Stimulated activated naive CD8-positive, alpha-beta T cell treated with anti-CD3 and anti-CD28 coated beads, Interleukin-15, Interleukin-2, amounts not matched to agents 100 ng/mL and 50 ng/mL, for 24 hours (primary cell): ENCODE results near the gene NIT1.

Experiments
- H3K27ac Mint-ChIP-seq: one replicate; pipeline ENCODE4 v1.8.0; 2021; ENCODE audit warnings: mild to moderate bottlenecking, mixed read lengths
- H3K27me3 Mint-ChIP-seq: one replicate; pipeline ENCODE4 v1.8.0; 2021; ENCODE audit warnings: mixed read lengths
- H3K36me3 Mint-ChIP-seq: one replicate; pipeline ENCODE4 v1.8.0; 2021; ENCODE audit warnings: low read depth, mixed read lengths
- H3K4me1 Mint-ChIP-seq: one replicate; pipeline ENCODE4 v1.8.0; 2021; ENCODE audit warnings: low read depth, mixed read lengths
- H3K4me3 Mint-ChIP-seq: one replicate; pipeline ENCODE4 v1.8.0; 2021; ENCODE audit warnings: mild to moderate bottlenecking, mixed read lengths
- H3K9me3 Mint-ChIP-seq: one replicate; pipeline ENCODE4 v1.8.0; 2021; ENCODE audit warnings: mixed read lengths

NIT1 gene

DNA sequence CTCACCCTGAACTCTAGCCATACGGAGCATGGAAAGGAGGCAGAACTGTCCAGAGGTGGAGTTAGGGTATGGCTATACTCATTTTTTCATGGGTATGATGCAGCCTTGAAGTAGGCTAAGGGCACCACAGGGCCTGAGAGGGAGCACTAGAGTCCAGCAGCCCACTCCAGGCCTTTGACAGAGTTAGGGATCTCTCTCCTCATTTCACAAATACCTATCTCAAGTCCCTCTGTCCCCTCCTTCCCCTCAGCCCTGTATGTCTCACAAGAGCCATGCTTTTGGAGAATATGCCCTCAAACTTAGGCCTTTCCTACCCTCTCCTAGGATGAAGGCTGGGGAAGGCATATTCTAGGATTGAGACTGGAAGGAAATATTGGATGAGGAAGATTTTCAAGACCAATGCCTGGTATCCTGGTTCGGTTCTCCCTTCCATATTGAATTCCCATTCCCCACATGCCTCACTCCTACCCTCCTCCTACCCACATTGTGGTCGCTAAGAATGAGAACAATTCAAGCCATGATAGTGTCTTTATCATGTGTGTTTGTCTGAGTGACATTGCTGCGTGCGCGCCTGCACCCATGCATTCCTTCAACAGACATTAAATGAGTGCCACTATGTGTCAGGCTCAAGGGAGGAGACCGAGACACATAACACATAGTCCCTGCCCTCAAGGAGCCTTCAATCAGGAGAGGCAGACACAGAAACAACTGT is 26.0 kb upstream of the NIT1 start:
- no peak overlapping the region for H3K27ac Mint-ChIP-seq
- H3K36me3 Mint-ChIP-seq: no peaks in the 10 kb centered on the region
- peaks cover 54% of the 10 kb centered on the region for H3K4me1 Mint-ChIP-seq

DNA sequence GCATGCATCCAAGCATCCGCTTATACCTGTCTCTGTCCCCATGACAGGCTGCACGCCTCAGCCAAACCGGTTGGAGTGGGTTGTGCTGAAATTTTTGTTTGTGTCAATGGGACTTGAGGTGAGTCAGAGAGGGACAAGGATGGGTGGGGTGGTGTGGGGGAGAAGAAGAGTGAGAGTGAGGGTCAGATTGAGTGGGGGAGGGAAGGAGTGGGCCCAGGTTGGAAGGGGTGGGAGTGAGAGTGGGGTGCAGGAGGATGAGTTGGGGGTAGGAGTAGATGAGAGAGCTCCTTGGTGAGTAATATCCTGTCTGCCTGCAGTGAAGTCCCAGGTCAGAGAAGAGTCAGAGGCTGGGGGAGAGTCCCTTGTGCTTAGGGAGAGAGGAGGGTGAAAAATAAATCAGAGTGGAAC is 25.3 kb upstream of the NIT1 start:
- Mint-ChIP-seq H3K36me3 (no peaks in the 10 kb centered on the region), H3K4me1 (peaks cover 61% of the 10 kb centered on the region), H3K27ac (peak overlapping the region; percentile 16), H3K9me3 (no peaks in the 10 kb centered on the region), H3K27me3 (no peaks in the 10 kb centered on the region), H3K4me3 (peak overlapping the region; percentile 21)

More for the DNA sequence above, 26.0 kb upstream of the NIT1 start:
- no peaks in the 10 kb centered on the region for H3K9me3 Mint-ChIP-seq
- no peak overlapping the region for H3K4me3 Mint-ChIP-seq
- H3K27me3 Mint-ChIP-seq: no peaks in the 10 kb centered on the region

DNA sequence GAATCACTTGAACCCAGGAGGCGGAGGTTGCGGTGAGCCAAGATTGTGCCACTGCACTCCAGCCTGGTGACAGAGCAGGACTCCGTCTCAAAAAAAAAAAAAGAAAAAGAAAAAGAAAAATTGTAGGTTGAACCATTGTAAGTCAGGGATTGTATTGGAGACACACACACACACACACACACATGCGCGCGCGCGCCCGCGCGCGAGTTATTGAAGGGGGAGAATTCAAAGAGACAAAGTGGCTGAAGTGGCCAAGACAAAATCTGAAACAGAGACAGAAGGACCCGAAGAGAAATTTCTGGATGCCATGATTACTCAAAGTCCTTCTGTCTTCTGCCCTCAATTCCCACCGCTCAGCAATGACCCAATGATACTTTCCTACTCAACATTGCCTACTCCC is 23.4 kb upstream of the NIT1 start:
- peaks cover 74% of the 10 kb centered on the region for H3K4me1 Mint-ChIP-seq
- H3K27ac Mint-ChIP-seq: no peak overlapping the region
- no peaks in the 10 kb centered on the region for H3K27me3 Mint-ChIP-seq
- peaks cover under 1% of the 10 kb centered on the region for H3K36me3 Mint-ChIP-seq
- H3K4me3 Mint-ChIP-seq: no peak overlapping the region
- H3K9me3 Mint-ChIP-seq: no peaks in the 10 kb centered on the region

DNA sequence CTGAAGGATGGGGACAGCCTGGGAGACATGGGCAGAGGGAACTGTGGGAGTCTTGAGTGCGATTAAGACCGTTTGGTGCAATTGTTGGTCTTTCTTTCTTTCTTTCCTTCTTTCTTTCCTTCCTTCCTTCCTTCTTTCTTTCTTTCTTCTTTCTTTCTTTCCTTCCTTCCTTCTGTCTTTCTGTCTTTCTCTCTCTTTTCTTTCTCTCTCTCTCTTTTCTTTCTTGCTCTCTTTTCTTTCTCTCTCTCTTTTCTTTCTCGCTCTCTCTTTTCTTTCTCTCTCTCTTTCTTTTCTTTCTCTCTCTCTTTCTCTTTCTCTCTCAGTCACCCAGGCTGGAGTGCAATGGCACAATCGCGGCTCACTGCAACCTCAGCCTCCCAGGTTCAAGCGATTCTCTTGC is 22.7 kb upstream of the NIT1 start:
- H3K9me3 Mint-ChIP-seq: no peaks in the 10 kb centered on the region
- no peaks in the 10 kb centered on the region for H3K27me3 Mint-ChIP-seq
- no peak overlapping the region for H3K27ac Mint-ChIP-seq
- H3K4me1 Mint-ChIP-seq: peaks cover 79% of the 10 kb centered on the region
- peaks cover 8% of the 10 kb centered on the region for H3K36me3 Mint-ChIP-seq
- H3K4me3 Mint-ChIP-seq: no peak overlapping the region

DNA sequence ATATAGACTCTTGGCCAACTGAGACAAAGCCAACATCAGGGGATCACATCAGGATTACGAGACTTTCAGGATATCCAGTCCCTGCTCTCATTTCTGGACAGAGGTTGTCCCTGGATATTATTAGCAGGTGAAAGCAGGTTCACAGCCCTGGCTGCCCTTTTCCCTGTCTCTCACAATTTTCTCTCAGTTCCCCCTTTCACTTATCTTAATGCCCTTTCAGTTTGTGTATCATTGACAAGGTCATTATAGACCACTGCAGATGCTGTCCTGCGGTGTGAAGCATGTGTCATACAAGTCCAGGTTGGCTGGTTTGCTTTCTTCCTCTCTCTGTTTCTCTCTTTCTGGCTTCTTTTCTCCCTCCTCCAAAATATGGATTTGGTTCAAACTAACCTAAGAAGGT is 21.9 kb upstream of the NIT1 start:
- no peaks in the 10 kb centered on the region for H3K9me3 Mint-ChIP-seq
- H3K4me3 Mint-ChIP-seq: no peak overlapping the region
- H3K36me3 Mint-ChIP-seq: peaks cover 14% of the 10 kb centered on the region
- H3K27me3 Mint-ChIP-seq: no peaks in the 10 kb centered on the region
- H3K4me1 Mint-ChIP-seq: peaks cover 77% of the 10 kb centered on the region
- peak overlapping the region; percentile 41 for H3K27ac Mint-ChIP-seq

DNA sequence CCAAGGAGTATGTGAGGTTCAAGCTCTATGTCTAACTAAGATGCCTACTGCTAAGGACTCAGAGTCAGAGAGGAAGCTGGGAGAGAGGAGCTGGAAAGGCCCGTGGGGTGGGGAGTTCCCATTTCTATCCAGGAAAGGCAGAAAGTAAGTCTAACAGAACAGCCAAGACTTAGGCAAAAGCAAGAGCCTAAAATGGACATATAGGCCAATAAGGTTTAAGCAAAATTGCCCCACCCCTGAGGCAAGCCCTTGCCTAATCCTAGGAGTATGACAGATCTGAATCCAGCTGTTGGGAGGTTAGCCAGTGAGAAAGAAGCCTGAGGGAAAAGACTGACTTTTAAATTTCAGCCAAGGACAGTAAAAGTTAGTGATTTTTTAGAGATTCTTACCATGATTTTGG is 21.4 kb upstream of the NIT1 start:
- Mint-ChIP-seq H3K27me3 (no peaks in the 10 kb centered on the region), H3K36me3 (peaks cover 17% of the 10 kb centered on the region), H3K4me1 (peaks cover 76% of the 10 kb centered on the region), H3K4me3 (no peak overlapping the region), H3K27ac (peak overlapping the region; percentile 86), H3K9me3 (no peaks in the 10 kb centered on the region)

DNA sequence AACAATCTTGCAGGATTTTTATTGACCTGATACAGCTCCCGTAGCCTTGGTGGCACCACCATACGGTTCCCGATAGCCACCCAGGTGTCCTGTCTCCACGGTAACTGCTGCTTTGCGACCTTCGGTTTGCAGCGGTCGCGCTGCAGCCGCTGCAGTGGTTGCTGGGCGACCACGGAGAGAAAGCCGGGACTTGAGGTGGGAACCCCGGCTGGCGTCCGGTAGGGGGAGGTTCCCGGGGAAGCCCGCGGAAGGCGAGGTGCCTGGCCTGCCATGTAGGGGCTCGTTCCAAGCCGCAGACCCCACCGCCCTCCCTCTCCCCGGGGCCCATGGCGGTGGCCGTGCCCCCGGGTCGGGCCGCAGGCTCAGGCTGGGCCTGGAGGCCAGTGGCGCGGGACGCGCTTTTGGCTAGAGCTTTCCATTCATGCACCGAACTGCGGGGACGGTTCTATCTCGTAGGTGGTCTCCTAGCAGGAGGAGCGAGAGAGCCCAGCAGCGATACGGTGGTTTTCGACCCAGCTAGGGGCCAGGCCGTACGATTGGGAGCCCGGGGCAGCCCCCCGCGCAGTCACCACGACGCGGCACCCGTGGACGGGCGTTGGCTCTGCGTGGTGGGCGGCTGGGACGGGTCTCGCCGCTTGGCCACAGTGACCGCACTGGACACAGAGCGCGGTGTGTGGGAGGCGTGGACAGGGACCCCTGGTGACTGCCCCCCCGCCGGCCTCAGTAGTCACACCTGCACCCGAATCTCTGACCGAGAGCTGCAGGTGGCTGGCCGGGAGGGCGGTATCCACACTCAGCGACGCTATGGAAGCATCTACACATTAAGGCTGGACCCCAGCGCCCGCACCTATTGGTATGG is 19.5 kb upstream of the NIT1 start, which contains the start of gene KLHDC9:
Gene KLHDC9, plus strand, starts transcription at position 152 of the 859 bp plus-strand sequence. Its CDS starts 175 bp downstream, at position 327.
- no peaks in the 10 kb centered on the region for H3K9me3 Mint-ChIP-seq
- peaks cover 57% of the 10 kb centered on the region for H3K4me1 Mint-ChIP-seq
- H3K36me3 Mint-ChIP-seq: peaks cover 22% of the 10 kb centered on the region
- H3K27me3 Mint-ChIP-seq: no peaks in the 10 kb centered on the region
- peak within 1 kb of the TSS; percentile 86 for H3K27ac Mint-ChIP-seq
- H3K4me3 Mint-ChIP-seq: peak within 1 kb of the TSS; percentile 81

DNA sequence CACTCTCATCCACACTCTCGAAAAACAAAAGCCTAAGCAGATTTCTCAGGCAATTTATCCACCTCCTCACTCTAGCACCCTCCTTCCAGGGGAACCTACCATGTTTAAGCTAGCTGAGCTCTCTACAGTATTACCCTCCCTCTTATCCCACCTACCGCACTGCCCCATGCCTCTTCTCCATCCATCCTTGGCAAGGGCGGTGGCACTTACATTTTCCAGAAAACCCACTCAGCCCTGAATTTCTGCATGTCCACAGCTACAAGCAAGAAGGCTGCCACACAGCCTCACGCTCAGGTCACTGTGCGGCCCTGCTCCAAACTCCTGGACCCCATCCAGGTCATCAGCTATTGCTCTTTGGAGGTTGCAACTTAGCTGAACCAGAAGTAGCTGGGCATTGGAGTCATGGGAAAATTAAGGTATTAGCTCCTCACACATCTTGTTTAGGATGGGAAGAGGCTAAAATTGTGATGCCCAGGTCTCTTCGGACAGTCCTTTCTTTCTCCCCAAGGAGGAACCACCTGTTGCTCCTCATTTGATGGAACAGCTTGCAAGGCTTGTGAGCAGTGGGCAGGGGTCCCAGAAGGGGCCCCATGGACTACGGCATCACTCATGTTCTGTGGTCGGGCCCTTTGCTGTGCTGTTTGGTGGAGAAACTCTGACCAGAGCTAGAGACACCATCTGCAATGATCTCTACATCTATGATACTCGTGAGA is 18.7 kb upstream of the NIT1 start:
- peak overlapping the region; percentile 81 for H3K4me3 Mint-ChIP-seq
- H3K36me3 Mint-ChIP-seq: peaks cover 27% of the 10 kb centered on the region
- H3K4me1 Mint-ChIP-seq: peaks cover 56% of the 10 kb centered on the region
- H3K27me3 Mint-ChIP-seq: no peaks in the 10 kb centered on the region
- H3K27ac Mint-ChIP-seq: no peak overlapping the region
- H3K9me3 Mint-ChIP-seq: no peaks in the 10 kb centered on the region

DNA sequence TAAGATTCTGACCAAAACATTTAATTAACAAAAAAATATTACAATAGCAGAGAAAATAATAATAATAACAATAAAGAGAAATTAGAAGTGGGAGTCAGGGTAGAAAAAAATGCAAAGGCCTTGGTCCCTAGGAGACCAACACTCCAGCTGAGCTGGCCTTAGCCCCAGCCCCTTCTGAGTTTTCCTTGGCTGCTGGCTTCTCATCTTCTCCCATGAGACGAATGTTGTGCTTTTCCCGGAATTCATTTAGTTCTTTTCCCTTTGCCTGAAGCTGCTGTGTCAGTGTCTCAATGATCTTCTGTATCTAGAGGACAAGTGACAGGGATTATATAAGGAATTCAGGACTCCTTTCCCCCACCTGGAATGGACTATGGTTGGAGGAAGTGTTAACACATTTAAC is 17.3 kb upstream of the NIT1 start:
- H3K27me3 Mint-ChIP-seq: no peaks in the 10 kb centered on the region
- H3K4me1 Mint-ChIP-seq: peaks cover 64% of the 10 kb centered on the region
- H3K27ac Mint-ChIP-seq: no peak overlapping the region
- no peaks in the 10 kb centered on the region for H3K9me3 Mint-ChIP-seq
- peaks cover 32% of the 10 kb centered on the region for H3K36me3 Mint-ChIP-seq
- H3K4me3 Mint-ChIP-seq: no peak overlapping the region

DNA sequence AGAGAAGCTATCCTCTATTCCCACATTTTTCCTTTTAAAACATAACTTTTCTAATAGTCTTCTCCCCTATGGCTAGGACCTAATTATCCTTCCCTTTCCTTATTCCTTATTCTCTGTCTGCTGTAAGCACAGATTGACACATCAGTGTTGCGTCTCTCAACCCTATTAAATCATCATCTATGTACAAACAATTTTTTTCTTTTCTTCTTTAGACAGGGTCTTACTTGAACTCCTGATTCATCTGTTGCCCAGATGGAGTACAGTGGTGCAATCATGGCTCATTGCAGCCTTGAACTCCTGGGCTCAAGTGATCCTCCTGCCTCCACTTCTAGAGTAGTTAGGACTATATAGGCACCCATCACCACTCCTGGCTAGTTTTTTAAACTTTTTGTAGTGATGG is 11.5 kb upstream of the NIT1 start:
- Mint-ChIP-seq H3K9me3 (no peaks in the 10 kb centered on the region), H3K4me1 (peaks cover 34% of the 10 kb centered on the region), H3K4me3 (no peak overlapping the region), H3K27me3 (no peaks in the 10 kb centered on the region), H3K36me3 (peaks cover 47% of the 10 kb centered on the region), H3K27ac (peak overlapping the region; percentile 16)

DNA sequence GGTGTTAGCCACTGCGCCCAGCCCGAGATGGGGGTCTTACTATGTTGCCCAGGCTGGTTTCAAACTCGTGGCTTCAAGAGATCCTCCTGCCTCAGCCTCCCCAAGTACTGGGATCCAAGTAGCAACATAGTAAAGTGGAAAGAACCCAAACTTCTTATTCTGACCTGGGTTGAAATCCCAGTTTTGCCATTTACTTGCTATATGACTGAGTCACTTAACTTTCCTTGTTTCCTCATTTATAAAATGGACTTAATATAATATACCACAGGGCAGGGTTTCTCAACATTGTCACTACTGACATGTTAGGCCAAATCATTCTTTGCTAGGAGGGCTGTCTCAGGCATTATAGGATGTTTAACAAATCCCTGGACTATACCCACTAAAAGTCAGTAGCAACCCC is 6.8 kb upstream of the NIT1 start:
- Mint-ChIP-seq H3K9me3 (no peaks in the 10 kb centered on the region), H3K36me3 (peaks cover 59% of the 10 kb centered on the region), H3K4me3 (no peak overlapping the region), H3K27me3 (no peaks in the 10 kb centered on the region), H3K4me1 (peaks cover 60% of the 10 kb centered on the region), H3K27ac (no peak overlapping the region)

DNA sequence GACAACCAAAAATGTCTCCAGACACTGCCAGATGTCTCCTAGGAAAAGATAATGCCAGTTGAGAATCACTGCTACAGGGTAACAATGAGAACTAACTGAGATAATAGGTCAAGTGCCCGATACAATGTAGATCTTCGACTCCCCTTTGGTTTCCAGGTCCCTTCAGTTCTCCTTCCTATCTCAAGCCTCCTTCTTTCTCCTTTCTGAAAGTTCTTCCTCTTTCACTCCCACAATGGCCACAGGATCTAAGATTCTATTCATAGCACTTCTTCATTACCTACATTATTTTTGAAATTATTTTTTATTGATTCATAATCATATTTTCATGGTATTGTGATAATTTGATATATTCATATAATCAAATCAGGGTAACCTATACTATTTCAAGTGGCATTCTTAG is 6.4 kb upstream of the NIT1 start:
- H3K9me3 Mint-ChIP-seq: no peaks in the 10 kb centered on the region
- H3K4me1 Mint-ChIP-seq: peaks cover 60% of the 10 kb centered on the region
- H3K27me3 Mint-ChIP-seq: no peaks in the 10 kb centered on the region

DNA sequence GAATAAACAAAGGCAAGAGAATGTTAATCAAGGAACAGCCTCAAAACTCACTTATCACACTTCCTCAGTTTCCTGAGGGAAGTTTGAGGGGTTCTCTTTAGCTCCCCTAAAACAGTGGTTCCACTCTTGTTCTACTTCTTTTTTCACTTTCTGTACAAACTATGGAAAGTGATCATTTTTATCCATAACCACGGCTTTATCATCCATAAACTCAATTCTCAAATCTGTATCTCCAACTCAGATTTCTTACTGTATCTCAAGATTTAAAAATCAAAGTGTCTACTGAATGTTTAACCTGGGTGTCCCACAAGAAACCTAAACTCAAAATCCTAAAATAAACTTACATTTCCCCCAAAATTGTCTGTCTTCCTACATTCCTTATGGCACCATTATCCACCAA is 4.0 kb upstream of the NIT1 start:
- Mint-ChIP-seq H3K9me3 (no peaks in the 10 kb centered on the region), H3K27me3 (no peaks in the 10 kb centered on the region), H3K27ac (peak overlapping the region; percentile 78), H3K4me3 (peak overlapping the region; percentile 52), H3K36me3 (peaks cover 48% of the 10 kb centered on the region), H3K4me1 (peaks cover 74% of the 10 kb centered on the region)

More for the DNA sequence above, 6.4 kb upstream of the NIT1 start:
- Mint-ChIP-seq H3K27ac (no peak overlapping the region), H3K36me3 (peaks cover 55% of the 10 kb centered on the region), H3K4me3 (no peak overlapping the region)

DNA sequence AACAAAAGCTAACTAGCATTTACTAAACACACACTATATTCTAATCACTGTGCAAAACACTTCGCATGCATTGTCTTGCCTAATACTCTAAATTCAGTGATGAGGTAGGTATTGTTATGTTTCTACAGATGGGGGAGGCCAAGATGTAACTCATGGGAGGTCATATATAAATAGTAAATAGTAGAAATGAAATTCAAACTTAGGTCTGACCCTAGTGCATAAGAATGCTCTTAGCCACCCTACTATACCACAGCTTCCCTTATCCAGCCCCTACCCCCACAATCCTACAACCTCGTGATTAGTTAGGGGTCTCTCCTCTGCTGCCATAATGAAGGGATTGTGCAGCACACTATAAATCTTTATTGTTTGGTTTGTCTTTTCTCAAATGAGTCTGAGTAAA is 3.3 kb upstream of the NIT1 start:
- Mint-ChIP-seq H3K4me1 (peaks cover 78% of the 10 kb centered on the region), H3K9me3 (no peaks in the 10 kb centered on the region), H3K27me3 (no peaks in the 10 kb centered on the region), H3K27ac (peak overlapping the region; percentile 78), H3K36me3 (peaks cover 45% of the 10 kb centered on the region), H3K4me3 (peak overlapping the region; percentile 52)
